H9 (cell line): ENCODE data around the gene CPNE2. TPM values are rescaled to one million over a fixed set of nuclear protein-coding genes. Genes with fewer than 3 reads are reported as not detected.

ENCODE experiments used
- DNase-seq: peaks from one replicate; pipeline ENCODE4 v3.0.0-alpha.2; 2017
- H2AFZ ChIP-seq: one replicate; pipeline ENCODE4 v1.6.1; 2013; ENCODE audit warnings: mild to moderate bottlenecking, low read length, control low read depth, moderate library complexity
- H2AK5ac ChIP-seq: 2 replicates; pipeline ENCODE4 v1.6.1; 2013; ENCODE audit warnings: low read length, control low read depth, mixed read lengths; ENCODE audit not compliant: insufficient read length
- H2BK120ac ChIP-seq: one replicate; pipeline ENCODE4 v1.6.1; 2013; ENCODE audit warnings: low read depth, mild to moderate bottlenecking, low read length, control low read depth, inconsistent platforms; ENCODE audit not compliant: poor library complexity, severe bottlenecking
- H2BK12ac ChIP-seq: 2 replicates; pipeline ENCODE4 v1.6.1; 2013; ENCODE audit warnings: low read length, control low read depth, mixed read lengths, low read depth; ENCODE audit not compliant: insufficient read length
- H2BK15ac ChIP-seq: 2 replicates; pipeline ENCODE4 v1.6.1; 2013; ENCODE audit warnings: low read depth, low read length, control low read depth
- H2BK20ac ChIP-seq: one replicate; pipeline ENCODE4 v1.6.1; 2013; ENCODE audit warnings: low read depth, mild to moderate bottlenecking, low read length, control low read depth, inconsistent platforms; ENCODE audit not compliant: poor library complexity, severe bottlenecking
- H2BK5ac ChIP-seq: 2 replicates; pipeline ENCODE4 v1.6.1; 2013; ENCODE audit warnings: low read length, control low read depth, mixed read lengths; ENCODE audit not compliant: insufficient read length
- H3K14ac ChIP-seq: 2 replicates; pipeline ENCODE4 v1.6.1; 2013; ENCODE audit warnings: low read length, control low read depth; ENCODE audit not compliant: insufficient read depth
- H3K18ac ChIP-seq: 2 replicates; pipeline ENCODE4 v1.6.1; 2013; ENCODE audit warnings: low read depth, mild to moderate bottlenecking, mixed read lengths, low read length, control low read depth; ENCODE audit not compliant: insufficient read length
- H3K23ac ChIP-seq: 2 replicates; pipeline ENCODE4 v1.6.1; 2013; ENCODE audit warnings: low read length, control low read depth, mixed read lengths, low read depth; ENCODE audit not compliant: insufficient read length
- H3K23me2 ChIP-seq: 2 replicates; pipeline ENCODE4 v1.6.1; 2013; ENCODE audit warnings: low read depth, mild to moderate bottlenecking, mixed read lengths, low read length, control low read depth; ENCODE audit not compliant: insufficient read length, poor library complexity, severe bottlenecking
- H3K27ac ChIP-seq: 2 replicates; pipeline ENCODE4 v1.5.1; 2013; ENCODE audit warnings: low read length, control low read depth, mixed read lengths, low read depth; ENCODE audit not compliant: insufficient read length
- H3K27me3 ChIP-seq: 2 replicates; pipeline ENCODE4 v1.6.1; 2013; ENCODE audit warnings: low read length, control low read depth, inconsistent platforms; ENCODE audit not compliant: insufficient read depth
- H3K4ac ChIP-seq: 2 replicates; pipeline ENCODE4 v1.6.1; 2013; ENCODE audit warnings: low read depth, mild to moderate bottlenecking, control low read depth, inconsistent platforms, low read length, moderate library complexity
- H3K4me1 ChIP-seq: 2 replicates; pipeline ENCODE4 v1.6.1; 2013; ENCODE audit warnings: low read length, control low read depth, inconsistent platforms; ENCODE audit not compliant: insufficient read depth
- H3K4me2 ChIP-seq: 2 replicates; pipeline ENCODE4 v1.6.1; 2013; ENCODE audit warnings: low read length, control low read depth, mixed read lengths; ENCODE audit not compliant: insufficient read length, insufficient read depth
- H3K56ac ChIP-seq: 2 replicates; pipeline ENCODE4 v1.6.1; 2013; ENCODE audit warnings: low read depth, mild to moderate bottlenecking, mixed read lengths, low read length, control low read depth; ENCODE audit not compliant: insufficient read length
- H3K79me1 ChIP-seq: 2 replicates; pipeline ENCODE4 v1.6.1; 2013; ENCODE audit warnings: low read depth, mild to moderate bottlenecking, moderate library complexity, low read length, control low read depth, inconsistent platforms; ENCODE audit not compliant: insufficient read depth, poor library complexity, severe bottlenecking
- H3K79me2 ChIP-seq: 2 replicates; pipeline ENCODE4 v1.6.1; 2013; ENCODE audit warnings: low read length, control low read depth, inconsistent platforms; ENCODE audit not compliant: insufficient read depth
- H3K9ac ChIP-seq: 2 replicates; pipeline ENCODE4 v1.6.1; 2013; ENCODE audit warnings: low read length, control low read depth, mixed read lengths; ENCODE audit not compliant: insufficient read length; ENCODE audit errors: extremely low read depth
- H3K9me3 ChIP-seq: one replicate; pipeline ENCODE4 v1.6.1; 2013; ENCODE audit warnings: low read depth, low read length, inconsistent platforms; ENCODE audit not compliant: control insufficient read depth
- H3T11ph ChIP-seq: one replicate; pipeline ENCODE4 v1.6.1; 2013; ENCODE audit warnings: mild to moderate bottlenecking, low read length, control low read depth, inconsistent platforms
- H4K20me1 ChIP-seq: one replicate; pipeline ENCODE4 v1.6.1; 2013; ENCODE audit not compliant: control insufficient read depth, insufficient read length, insufficient read depth
- H4K5ac ChIP-seq: 2 replicates; pipeline ENCODE4 v1.6.1; 2013; ENCODE audit warnings: low read depth, mild to moderate bottlenecking, mixed read lengths, low read length, control low read depth; ENCODE audit not compliant: insufficient read length
- H4K8ac ChIP-seq: replicated peaks from 2 replicates; pipeline ENCODE4 v1.6.1; 2013; ENCODE audit warnings: low read length, control low read depth, mixed read lengths, low read depth; ENCODE audit not compliant: insufficient read length
- H4K91ac ChIP-seq: 2 replicates; pipeline ENCODE4 v1.6.1; 2013; ENCODE audit warnings: low read depth, mild to moderate bottlenecking, moderate library complexity, mixed read lengths, low read length, control low read depth; ENCODE audit not compliant: insufficient read length
- H3K27ac Mint-ChIP-seq, 3 experiments: 2 replicates in 2 of 3; 3 replicates in 1 of 3; pipeline ENCODE4 v1.8.0; 2020 to 2021; ENCODE audit warnings: mixed read lengths in 3 of 3, mild to moderate bottlenecking in 1 of 3, moderate library complexity in 1 of 3
- H3K27me3 Mint-ChIP-seq: 2 replicates; pipeline ENCODE4 v1.8.0; 2021; ENCODE audit warnings: low read depth, mild to moderate bottlenecking, moderate library complexity, mixed read lengths
- H3K36me3 Mint-ChIP-seq, 3 experiments: 2 replicates in 2 of 3; 3 replicates in 1 of 3; pipeline ENCODE4 v1.8.0; 2020 to 2021; ENCODE audit warnings: low read depth in 3 of 3, mixed read lengths in 3 of 3; ENCODE audit not compliant: insufficient read depth in 1 of 3
- H3K4me1 Mint-ChIP-seq, 2 experiments: 2 replicates each; pipeline ENCODE4 v1.8.0; 2020; ENCODE audit warnings: mixed read lengths in 2 of 2
- H3K4me3 Mint-ChIP-seq, 2 experiments: 2 replicates in 1 of 2; 3 replicates in 1 of 2; pipeline ENCODE4 v1.8.0; 2020 to 2021; ENCODE audit warnings: mild to moderate bottlenecking in 2 of 2, mixed read lengths in 2 of 2, moderate library complexity in 1 of 2
- H3K9me3 Mint-ChIP-seq, 2 experiments: 2 replicates in 1 of 2; 3 replicates in 1 of 2; pipeline ENCODE4 v1.8.0; 2020; ENCODE audit warnings: mild to moderate bottlenecking in 2 of 2, mixed read lengths in 2 of 2, moderate library complexity in 1 of 2
- WGBS: extraction: QIAGEN DNeasy Blood & Tissue Kit; methylation state at CpG from one replicate; pipeline ENCODE4 v1.1.7; 2013; ENCODE audit warnings: missing lambda C conversion rate, low lambda C conversion rate, mixed read lengths; ENCODE audit not compliant: insufficient read length; ENCODE audit errors: extremely low coverage; 5-methylcytosine and 5-hydroxymethylcytosine counted together
- total RNA-seq: library from RNA; stranded (reverse); gene quantifications from 2 replicates; pipeline ENCODE4 v1.2.1, GENCODE V29; 2021
- TF ChIP-seq, protein P1 (sequence below): fragments of 200-600 bp; sonication (generic); conservative IDR thresholded peaks from 3 replicates; pipeline ENCODE4 v1.8.0; 2021; ENCODE audit warnings: antibody characterized with exemption, mild to moderate bottlenecking

CPNE2 gene
- total RNA-seq, 1 experiment from 2014 or later, result 8.0 TPM

DNA sequence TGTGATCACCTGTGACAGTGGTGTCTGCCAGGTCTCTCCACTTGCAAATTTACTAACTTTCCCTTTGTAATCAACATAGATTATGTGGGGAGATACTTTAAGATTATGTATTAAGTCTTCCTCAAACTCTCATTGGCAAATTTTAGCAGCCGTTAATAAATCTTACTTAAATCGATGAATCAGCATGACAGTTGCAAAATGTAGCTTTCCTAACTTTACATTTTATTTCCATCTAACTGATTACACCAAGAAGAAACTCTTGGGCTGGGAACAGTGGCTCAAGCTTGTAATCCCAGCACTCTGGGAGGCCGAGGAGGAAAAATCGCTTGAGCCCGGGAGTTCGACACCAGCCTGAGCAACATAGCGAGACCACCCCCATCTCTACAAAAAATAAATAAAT, 23.3 kb upstream of the CPNE2 start:
- Mint-ChIP-seq H3K9me3 (no peaks in the 10 kb centered on the region), H3K36me3 (no peaks in the 10 kb centered on the region), H3K4me1 (peaks cover 0 to 9% of the 10 kb centered on the region in 2 experiments; a peak in 1 of 4 replicates), H3K4me3 (no peak overlapping the region), H3K27ac (no peak overlapping the region), H3K27me3 (peaks cover 9% of the 10 kb centered on the region)
- H2AFZ ChIP-seq, result no peak overlapping the region
- H3K23ac ChIP-seq, result no peak overlapping the region
- no peaks in the 10 kb centered on the region for H3K4me1 ChIP-seq
- H3K27ac ChIP-seq, result no peak overlapping the region
- no peak overlapping the region for H3K14ac ChIP-seq
- WGBS, result no CpG with 5 or more reads among the region's 7 CpGs
- no peak overlapping the region for H3K4me2 ChIP-seq
- H4K20me1 ChIP-seq, result no peaks in the 10 kb centered on the region
- TF ChIP-seq, protein P1, sequence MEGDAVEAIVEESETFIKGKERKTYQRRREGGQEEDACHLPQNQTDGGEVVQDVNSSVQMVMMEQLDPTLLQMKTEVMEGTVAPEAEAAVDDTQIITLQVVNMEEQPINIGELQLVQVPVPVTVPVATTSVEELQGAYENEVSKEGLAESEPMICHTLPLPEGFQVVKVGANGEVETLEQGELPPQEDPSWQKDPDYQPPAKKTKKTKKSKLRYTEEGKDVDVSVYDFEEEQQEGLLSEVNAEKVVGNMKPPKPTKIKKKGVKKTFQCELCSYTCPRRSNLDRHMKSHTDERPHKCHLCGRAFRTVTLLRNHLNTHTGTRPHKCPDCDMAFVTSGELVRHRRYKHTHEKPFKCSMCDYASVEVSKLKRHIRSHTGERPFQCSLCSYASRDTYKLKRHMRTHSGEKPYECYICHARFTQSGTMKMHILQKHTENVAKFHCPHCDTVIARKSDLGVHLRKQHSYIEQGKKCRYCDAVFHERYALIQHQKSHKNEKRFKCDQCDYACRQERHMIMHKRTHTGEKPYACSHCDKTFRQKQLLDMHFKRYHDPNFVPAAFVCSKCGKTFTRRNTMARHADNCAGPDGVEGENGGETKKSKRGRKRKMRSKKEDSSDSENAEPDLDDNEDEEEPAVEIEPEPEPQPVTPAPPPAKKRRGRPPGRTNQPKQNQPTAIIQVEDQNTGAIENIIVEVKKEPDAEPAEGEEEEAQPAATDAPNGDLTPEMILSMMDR, result no peak
- H2AK5ac ChIP-seq, result no peak overlapping the region
- no peak overlapping the region for H4K91ac ChIP-seq
- H3K56ac ChIP-seq, result no peak overlapping the region
- H3K79me2 ChIP-seq, result no peaks in the 10 kb centered on the region
- no peak for DNase-seq
- no peaks in the 10 kb centered on the region for H3K79me1 ChIP-seq
- no peak overlapping the region for H3K18ac ChIP-seq
- no peaks in the 10 kb centered on the region for H3K9me3 ChIP-seq
- no peak overlapping the region for H2BK20ac ChIP-seq
- no peak overlapping the region for H4K8ac ChIP-seq
- no peak overlapping the region for H3T11ph ChIP-seq
- no peak overlapping the region for H2BK12ac ChIP-seq
- H4K5ac ChIP-seq, result no peak overlapping the region
- H3K27me3 ChIP-seq, result no peaks in the 10 kb centered on the region
- H2BK15ac ChIP-seq, result no peak overlapping the region
- H3K4ac ChIP-seq, result no peak overlapping the region
- no peak overlapping the region for H3K9ac ChIP-seq
- no peak overlapping the region for H2BK5ac ChIP-seq
- H2BK120ac ChIP-seq, result no peak overlapping the region
- H3K23me2 ChIP-seq, result no peaks in the 10 kb centered on the region
